A549 (cell line): ENCODE data around the gene ATG101.

ENCODE experiments used
- CEBPB ChIP-seq, 2 experiments: fragments of >200 bp in 1 of 2; sonication (Bioruptor Twin) in 1 of 2; formaldehyde crosslinking in 1 of 2; IDR thresholded peaks; 2 replicates each; pipeline ENCODE4 v1.6.1; 2012 to 2016
- CTCF ChIP-seq: fragments of >200 bp; sonication (Bioruptor Twin); formaldehyde crosslinking; IDR thresholded peaks from 3 replicates; pipeline ENCODE4 v1.5.1; 2016
- HMGXB4 ChIP-seq: fragments of 250-450 bp; sonication (Bioruptor Pico); IDR thresholded peaks from 2 replicates; pipeline ENCODE4 v1.5.0; 2021; ENCODE audit warnings: mild to moderate bottlenecking, moderate library complexity, borderline replicate concordance
- MAZ ChIP-seq: fragments of 150-350 bp; IDR thresholded peaks from 2 replicates; pipeline ENCODE4 v1.6.1; 2014; ENCODE audit warnings: antibody characterized with exemption, low read depth, low read length, borderline replicate concordance
- RAD21 ChIP-seq, 2 experiments: fragments of >200 bp in 1 of 2; sonication (Bioruptor Twin) in 1 of 2; formaldehyde crosslinking in 1 of 2; IDR thresholded peaks in 1 of 2; conservative IDR thresholded peaks in 1 of 2; 2 replicates in 1 of 2; 3 replicates in 1 of 2; pipeline ENCODE4 v1.6.1; 2012 to 2018; ENCODE audit warnings: inconsistent platforms in 1 of 2
- REST ChIP-seq: fragments of 200-600 bp; sonication (generic); IDR thresholded peaks from 2 replicates; pipeline ENCODE4 v1.6.1; 2016; ENCODE audit warnings: antibody characterized with exemption, mild to moderate bottlenecking, moderate library complexity
- RFX5 ChIP-seq: fragments of 450-650 bp; IDR thresholded peaks from 2 replicates; pipeline ENCODE4 v1.7.1; 2014; ENCODE audit warnings: antibody characterized with exemption, mild to moderate bottlenecking, moderate library complexity
- ZC3H11A ChIP-seq: fragments of 450-650 bp; IDR thresholded peaks from 2 replicates; pipeline ENCODE4 v1.6.1; 2014; ENCODE audit warnings: antibody characterized with exemption, mild to moderate bottlenecking

- TF ChIP-seq MAZ (no peak), RFX5 (no peak), HMGXB4 (CRISPR knock-in tag) (no peak), RAD21 (conservative IDR thresholded peaks at IDR 0.05 in 1 of 2, IDR thresholded peaks at IDR 0.05 in 1 of 2) (no peak), CTCF (no peak), ZC3H11A (no peak), CEBPB (IDR thresholded peaks at IDR 0.05) (no peak), REST (no peak)
Measured at GRCh38 chr12:52046859-52047258, 22.9 kb upstream of the ATG101 start.
